ENCODE results near the gene MTA3.
A peak's percentile ranks its signal among the peaks of the same experiment; 100 is the strongest.

MTA3 gene

GRCh38 chr2:42791606-42792005, 223.2 kb downstream of the MTA3 start:
- no peak for DNase-seq

DNA sequence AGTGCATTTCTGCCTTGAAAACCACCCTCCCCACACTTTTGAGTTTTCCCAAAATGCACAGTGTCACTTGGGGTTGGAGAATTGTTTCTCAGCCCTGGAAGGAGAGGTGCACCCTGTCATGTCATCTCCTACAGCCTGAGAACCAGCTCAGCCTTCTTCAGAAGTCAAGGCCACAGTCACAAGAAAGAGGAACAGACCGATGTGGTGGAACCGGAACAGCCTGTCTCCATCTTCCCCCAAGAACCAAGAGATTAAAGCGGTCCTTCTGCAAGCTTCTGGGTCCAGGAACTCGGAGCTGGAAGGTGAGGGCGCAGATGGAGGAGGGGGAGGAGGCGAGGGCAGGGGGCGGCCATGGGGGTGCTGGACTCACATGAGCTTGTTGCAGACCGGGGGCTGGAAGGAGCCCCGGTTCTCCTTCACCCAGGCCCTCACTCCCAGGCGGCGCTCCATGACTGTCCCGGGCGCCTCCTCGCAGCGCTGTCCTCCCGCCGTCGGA, 223.7 kb downstream of the MTA3 start:
- DNase-seq: peak in 1 of 2 donors; percentile 13

GRCh38 chr2:42792583-42793333, 224.3 kb downstream of the MTA3 start, which contains the start of gene HAAO:
HAAO (minus strand) TSS chr2:42792583; CDS start chr2:42792536, 47 bp downstream.
- DNase-seq: no peak

GRCh38 chr2:42793334-42794270, 225.2 kb downstream of the MTA3 start:
- no peak for DNase-seq

DNA sequence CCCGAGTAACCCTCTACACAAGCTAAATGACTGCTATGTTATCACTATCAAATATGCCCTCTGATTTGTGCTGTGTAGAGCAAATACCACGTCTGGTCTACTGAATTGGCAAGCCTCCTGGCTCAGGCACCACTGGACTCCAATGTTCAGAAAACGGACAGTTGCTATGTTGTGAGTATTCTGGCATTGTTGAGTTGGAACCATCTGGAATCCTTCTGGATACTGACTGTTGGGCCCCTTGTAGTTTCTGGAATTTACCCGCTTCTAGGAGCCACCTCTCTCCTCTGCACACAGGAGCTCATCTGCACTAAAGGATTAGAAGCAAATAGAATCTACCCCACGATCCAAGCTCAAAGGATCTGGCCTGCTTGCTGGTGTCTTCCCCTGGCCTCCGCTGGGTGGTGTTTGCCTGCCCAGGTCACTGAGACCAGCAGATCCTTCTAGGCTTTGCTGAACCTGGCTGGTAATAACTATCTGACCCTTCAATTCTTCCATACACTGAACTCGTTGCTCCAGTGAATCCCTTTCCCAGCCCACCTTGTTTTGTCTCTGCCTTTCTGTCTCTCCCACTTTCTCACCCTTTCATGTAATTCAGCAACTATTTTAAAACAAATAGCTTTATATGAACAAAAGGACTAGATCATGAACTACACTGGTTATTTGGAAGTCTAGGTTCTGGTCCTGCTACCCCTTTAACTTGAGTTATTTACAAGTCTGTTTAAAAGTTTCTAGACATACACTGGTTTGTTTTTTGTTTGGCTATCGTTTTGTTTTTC, 226.0 kb downstream of the MTA3 start:
- DNase-seq: no peak

GRCh38 chr2:42795275-42795674, 226.8 kb downstream of the MTA3 start:
- DNase-seq: no peak

- DNase-seq: no peak
These were observed 227.4 kb downstream of the MTA3 start for GRCh38 chr2:42795841-42796301.

DNA sequence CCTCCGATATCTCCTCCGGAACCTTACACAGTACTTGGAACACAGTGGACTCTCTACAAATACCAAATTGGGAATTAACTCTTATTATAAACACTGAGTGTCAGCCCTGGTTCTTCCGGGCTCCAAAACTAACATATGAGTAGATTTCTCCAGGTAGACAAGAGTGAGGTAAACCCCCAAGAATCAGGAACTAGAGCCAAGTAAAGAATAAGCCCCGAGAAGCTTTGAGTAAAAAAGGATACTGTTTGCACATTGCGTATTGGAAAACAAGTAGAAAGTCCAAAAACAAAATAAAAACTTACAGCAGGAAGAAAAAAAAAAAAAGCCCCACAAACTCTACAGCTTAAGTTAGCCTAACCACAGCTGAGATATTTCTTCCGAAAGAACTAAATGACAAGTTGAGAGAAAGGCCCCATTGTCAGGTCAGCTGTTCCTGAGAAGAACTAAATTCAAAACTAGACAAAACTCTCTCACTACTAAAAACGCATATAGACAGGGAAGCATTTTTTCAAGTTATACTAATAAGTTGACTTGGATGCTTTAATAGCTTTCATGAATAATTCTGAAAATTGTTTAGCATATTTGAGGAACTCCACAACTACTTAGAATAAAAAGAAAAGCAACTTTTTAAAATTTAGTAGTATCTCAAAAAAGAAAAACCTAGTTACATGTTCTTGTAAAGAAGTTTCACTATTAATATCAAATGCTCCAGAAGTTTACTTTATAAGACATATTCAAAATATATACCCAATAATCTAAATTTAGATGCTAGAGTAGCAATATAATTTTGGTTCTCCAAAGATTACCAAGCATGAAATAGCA, 228.2 kb downstream of the MTA3 start:
- no peak for DNase-seq

- DNase-seq: no peak
These were observed 228.8 kb downstream of the MTA3 start for GRCh38 chr2:42797281-42797680.

- DNase-seq: no peak
These were observed 231.4 kb downstream of the MTA3 start for GRCh38 chr2:42799881-42800280.

GRCh38 chr2:42800461-42800962, 232.1 kb downstream of the MTA3 start:
- no peak for DNase-seq

GRCh38 chr2:42800981-42801380, 232.5 kb downstream of the MTA3 start:
- DNase-seq: no peak

DNA sequence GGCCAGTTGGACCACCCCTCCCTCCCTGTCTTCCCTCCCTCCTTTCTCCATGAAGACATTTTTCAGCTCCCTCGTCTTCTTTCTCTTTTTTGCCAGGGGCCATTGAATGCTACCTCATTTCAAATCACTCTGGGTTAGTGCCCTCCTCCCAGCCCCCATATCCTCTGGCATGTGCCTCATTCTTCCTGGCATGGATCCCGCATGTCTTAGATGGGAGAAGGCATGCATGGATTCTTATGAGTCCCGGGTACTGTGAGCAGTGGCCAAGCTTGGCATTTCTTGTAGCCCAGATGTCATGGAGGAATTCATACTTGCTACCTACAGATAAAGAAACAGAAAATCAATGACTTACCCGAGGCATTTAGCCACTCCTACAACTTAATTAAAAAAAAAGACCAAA, 232.9 kb downstream of the MTA3 start:
- no peak for DNase-seq

DNA sequence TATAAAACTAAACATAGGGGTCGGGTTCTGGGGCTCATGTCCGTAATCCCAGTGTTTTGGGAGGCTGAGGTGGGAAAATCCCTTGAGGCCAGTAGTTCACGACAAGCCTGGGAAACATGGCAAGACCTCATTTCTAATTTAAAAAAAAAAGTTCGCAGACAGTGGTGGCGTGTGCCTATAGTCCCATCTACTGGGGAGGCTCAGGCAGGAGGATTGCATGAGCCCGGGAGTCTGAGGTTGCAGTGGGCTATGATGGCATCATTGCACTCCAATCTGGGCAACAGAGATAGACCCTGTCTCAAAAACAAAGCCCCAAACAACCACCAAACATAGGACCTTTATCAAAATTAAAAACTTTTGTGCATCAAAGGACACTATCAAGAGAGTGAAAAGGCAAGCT, 233.7 kb downstream of the MTA3 start:
- no peak for DNase-seq

- DNase-seq: no peak
These were observed 235.9 kb downstream of the MTA3 start for GRCh38 chr2:42804338-42804737.

DNA sequence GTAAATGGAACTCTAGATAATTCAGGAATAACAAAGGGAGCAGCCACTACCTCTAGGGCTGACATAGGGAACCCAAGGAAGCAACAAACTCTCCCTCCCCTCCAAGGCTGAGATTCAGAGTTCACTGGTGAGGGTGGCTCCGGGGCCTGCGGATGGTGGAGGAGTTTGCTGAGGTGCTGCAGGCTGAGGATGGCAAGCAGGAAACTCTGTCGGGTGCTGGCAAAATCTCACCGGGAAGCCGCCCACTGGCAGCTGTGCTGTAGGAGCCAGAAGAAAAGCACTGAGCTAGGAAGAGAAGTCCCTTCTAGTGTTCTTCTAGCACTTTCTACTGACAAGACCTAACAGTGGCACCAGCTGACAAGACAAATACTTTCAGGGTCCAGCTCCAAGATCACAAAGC, 236.5 kb downstream of the MTA3 start:
- no peak for DNase-seq
